ENCODE results near the gene RNU1-4.
"Not testable (repeated sequence)": the region's sequence is repeated elsewhere in the genome, so short reads cannot be mapped to it uniquely, and the experiment has no call there.

DNA sequence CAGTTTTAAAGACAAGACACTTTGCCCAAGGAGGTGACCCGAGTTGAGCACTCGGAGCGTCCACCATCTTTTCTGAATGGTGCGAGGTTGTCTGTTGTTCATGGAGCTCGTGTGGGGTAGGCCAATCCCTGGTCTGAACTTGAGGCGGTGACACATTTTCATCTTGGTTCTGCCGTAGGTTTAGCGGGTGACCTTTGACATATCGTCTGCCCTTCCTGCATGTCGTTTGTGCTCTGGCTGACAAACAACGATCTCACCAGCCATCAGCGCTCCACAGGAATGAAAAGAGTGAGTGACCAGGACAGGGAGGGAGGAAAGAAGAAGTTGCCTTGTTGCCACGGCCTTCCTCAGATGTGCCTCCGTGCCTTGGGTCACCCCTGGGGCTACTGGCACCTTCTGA, 34.5 kb downstream of the RNU1-4 start:
- TF ChIP-seq, protein P1, sequence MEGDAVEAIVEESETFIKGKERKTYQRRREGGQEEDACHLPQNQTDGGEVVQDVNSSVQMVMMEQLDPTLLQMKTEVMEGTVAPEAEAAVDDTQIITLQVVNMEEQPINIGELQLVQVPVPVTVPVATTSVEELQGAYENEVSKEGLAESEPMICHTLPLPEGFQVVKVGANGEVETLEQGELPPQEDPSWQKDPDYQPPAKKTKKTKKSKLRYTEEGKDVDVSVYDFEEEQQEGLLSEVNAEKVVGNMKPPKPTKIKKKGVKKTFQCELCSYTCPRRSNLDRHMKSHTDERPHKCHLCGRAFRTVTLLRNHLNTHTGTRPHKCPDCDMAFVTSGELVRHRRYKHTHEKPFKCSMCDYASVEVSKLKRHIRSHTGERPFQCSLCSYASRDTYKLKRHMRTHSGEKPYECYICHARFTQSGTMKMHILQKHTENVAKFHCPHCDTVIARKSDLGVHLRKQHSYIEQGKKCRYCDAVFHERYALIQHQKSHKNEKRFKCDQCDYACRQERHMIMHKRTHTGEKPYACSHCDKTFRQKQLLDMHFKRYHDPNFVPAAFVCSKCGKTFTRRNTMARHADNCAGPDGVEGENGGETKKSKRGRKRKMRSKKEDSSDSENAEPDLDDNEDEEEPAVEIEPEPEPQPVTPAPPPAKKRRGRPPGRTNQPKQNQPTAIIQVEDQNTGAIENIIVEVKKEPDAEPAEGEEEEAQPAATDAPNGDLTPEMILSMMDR (conservative IDR thresholded peaks at IDR 0.05 in 1 of 2, IDR thresholded peaks at IDR 0.05 in 1 of 2; ENCODE audit: low read depth in 1 of 2, low read length in 2 of 2): not testable (repeated sequence)
- not testable (repeated sequence) for TF ChIP-seq EZH2 (IDR thresholded peaks at IDR 0.05; ENCODE audit: low read length, missing control alignments)
